HG03354 (cell line): ENCODE measurements around the gene SERPINA4.

Experiments
- ATAC-seq: cut with Tn5 transposase; IDR thresholded peaks from one replicate; pipeline ENCODE4 v1.9.1; 2021; ENCODE audit warnings: mild to moderate bottlenecking; ENCODE audit not compliant: unreplicated experiment, poor library complexity, severe bottlenecking

The SERPINA4 gene, protein sequence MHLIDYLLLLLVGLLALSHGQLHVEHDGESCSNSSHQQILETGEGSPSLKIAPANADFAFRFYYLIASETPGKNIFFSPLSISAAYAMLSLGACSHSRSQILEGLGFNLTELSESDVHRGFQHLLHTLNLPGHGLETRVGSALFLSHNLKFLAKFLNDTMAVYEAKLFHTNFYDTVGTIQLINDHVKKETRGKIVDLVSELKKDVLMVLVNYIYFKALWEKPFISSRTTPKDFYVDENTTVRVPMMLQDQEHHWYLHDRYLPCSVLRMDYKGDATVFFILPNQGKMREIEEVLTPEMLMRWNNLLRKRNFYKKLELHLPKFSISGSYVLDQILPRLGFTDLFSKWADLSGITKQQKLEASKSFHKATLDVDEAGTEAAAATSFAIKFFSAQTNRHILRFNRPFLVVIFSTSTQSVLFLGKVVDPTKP

DNA sequence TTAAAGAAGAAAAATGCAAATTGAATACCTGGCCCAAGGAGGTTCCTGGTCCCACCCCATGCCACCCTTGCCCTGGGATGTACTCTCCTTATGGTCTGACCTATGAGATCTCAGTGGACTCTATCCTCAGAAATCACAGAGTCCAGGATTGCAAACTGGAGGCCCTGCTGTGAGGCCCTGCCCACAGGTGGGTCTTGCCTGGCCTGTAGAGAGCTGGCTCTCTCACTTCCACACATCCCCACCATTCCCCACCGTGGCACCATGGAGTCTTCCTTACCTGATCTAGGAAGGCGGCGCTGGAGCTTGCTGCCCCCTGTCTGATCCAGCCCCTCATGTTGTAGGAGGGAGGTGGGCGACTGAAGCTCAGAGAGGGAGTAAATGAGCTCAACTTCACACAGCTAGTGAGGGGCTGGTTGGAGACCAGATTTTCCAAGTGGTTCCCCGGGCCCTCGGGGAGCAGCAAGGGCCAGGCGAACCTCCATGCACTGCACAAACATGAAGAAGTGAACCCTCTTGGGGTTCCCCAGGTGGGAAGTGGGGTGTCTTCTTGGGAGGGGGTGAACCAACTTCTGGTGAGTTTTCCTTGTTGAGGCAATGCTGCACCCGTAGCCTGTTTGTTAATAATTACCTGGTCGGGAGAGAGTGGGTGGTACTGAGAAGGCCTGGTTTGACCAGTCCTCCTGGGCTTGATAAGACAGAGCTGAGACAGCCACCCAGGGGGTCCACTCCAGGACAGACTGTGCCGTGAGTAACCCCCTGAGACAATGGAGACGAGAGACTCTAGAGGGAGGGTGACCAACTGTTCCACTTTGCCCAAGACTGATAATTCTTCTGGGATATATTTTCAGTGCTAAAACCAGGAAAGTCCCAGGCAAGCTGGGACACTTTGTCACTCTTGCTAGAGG, at the start of gene SERPINA4:
SERPINA4 (plus strand) TSS at position 692 of the 905 bp plus-strand sequence. CDS start 2,041 bp downstream, outside the sequence.
- ATAC-seq: no peak

DNA sequence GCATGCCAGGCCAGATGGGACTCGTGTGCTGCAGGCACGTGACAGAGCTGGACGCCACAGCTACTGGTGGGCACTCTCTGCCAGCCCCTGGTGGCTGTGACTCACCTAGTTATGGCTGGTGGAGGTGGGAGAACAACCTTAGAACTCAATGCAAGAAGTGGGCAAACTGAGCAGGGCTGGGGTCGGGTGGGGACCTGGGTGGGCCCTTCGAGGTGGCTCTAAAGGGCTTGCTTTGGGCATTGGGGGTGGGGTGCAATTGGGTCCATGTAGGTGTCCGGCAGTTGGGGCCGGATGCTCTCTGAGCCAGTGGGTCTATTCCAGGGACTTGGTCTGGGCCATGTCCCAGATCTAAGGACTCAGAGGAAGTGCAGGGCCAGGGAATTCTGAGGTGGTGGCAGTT, 46.9 kb upstream of the SERPINA4 start:
- no peak for ATAC-seq

DNA sequence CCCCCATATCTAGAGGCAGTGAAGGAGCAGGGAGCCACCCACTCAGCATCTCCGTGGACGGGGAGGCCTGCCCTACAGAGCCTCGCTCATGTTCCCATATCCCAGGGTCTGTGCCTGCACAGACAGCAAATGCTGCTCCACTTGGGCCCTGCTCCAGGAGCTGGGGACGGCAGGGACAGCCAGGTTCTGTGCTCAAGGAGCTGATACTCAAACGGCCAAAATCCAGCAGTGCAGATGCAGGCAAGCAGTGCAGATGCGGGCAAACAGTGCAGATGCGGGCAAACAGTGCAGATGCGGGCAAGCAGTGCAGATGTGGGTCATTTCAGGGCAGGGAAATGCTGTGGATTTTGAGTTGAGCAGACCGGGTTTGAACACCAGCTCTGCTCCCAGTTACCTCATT, 45.8 kb upstream of the SERPINA4 start:
- no peak for ATAC-seq

DNA sequence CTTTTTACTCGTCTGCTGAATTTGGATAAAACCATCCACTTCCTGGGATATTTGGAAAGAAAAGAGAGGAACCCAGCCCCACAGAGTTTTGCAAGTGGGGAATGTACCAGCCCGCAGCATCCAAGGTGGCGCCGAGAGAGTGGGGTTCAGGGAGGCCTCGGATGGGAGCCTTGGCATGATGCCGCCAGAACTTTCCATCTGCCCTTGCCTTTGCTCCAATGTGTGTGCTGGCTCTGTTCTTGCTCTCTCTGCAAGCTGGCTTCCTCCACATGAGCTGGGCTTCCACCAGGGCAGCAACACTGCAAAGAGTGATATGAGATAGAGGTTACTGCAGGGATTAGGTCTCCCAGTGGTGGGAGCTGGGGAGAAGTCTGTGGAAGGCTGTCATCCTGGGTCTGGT, 45.4 kb upstream of the SERPINA4 start:
- no peak for ATAC-seq

DNA sequence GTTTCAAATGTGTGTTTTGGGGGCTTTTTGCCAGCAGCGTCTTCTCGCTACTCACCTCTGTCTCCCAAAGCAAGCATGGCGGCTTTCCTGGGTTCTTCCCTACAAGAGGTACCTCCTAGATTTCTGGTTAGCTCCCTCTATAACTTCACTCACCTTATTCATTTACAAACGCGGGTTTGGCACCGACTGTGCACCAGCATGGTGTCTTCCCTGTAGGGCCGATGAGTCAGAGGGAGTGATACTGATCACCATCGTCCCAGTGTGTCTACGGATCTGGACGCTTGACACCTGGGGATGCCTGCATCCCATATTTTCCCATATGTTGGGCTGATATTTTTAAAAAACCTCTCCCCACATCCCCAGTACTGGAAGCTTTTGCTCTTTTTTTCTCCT, 44.0 kb upstream of the SERPINA4 start:
- no peak for ATAC-seq

DNA sequence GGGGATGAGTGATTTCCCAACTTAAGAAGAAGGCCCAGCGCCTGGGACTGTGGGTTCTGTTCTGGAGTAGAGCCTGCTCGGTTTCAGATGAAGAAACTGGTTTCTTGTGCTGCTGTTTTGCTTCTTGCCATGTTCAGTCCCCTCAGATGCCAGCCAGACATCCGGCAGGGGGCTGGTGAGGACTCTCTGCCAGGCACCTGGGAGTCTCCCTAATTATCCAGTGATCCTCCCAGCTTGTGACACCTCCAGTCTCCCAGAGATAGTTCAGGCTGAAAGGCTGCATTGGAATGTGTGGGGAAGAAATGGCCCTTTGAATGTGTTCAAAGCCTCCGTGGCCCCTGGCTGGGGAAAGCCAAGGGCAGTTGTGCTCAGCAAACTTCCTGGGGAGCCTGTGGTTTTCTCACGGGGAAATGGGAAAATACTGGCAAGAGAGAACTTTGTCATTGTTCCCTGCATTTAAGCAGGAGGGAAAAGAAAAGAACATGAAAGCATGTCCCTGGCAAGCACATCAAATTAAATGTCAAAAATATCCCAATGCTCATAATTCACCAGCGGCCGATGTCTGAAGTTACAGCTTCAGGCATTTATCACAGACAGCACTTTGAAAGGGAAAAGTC, 43.5 kb upstream of the SERPINA4 start:
- ATAC-seq: no peak

DNA sequence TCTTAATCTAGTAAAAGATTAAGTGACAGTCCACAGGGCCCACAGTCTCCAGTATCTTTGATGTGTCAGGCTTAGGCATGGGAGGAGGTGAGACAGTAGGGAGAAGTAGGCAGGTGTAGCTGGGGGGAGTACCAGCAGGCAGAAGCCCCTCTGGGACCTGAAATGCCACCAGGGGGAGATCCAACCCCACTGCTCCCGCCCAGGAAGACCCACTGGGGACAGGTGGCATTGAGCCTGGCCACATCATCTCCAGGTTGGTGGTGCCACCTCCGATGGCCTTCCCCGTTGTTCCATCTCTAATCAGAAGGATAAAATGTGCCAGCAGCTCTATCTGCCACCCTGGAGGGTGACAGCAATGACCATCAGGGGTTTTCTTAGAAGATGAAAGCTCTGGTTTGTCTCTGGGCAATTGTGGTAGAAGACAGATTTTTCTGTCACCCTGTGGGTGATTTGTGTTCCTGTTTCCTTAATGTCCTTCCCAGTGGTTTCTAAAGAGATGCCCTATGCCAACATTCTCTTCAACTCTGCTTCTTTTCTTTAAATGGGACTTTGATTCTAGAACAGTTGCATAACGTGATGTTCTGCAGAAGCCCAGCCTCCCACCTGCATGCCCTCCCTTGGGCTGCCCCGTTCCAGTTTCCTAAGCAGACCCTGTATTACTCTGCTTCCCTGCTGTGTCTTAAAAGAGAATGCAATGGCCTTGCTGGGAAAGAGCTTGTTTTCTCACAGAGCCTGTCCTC, 39.7 kb upstream of the SERPINA4 start:
- no peak for ATAC-seq

DNA sequence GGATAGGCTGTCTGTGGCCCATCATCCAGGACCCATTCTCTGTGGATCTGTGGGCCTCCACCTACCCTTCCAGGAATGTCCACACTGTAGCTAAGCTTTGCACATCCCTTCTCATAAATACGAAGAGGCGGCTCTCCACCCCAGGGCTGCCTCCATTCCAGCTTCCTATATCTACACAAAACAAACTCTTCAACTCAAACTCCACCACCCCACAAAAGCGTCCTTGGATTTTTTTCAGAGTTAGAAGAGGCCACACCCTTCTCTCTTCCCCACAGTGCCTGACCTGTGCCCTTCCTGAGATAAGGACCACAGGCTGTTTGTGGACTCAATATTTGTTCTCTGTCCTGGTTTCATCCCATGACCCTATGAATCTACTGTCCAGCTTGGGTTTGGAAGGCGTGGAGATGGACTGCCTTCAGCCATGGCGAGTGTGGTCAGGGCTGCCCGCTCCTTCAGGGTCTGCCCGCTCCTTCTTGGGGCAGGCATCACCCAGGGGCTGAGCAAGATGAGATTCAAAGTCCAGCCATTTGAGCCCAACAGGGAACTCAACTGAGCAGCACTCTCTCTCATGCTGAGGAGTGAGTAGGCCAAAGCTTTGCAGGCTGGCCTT, 39.0 kb upstream of the SERPINA4 start:
- ATAC-seq: no peak

DNA sequence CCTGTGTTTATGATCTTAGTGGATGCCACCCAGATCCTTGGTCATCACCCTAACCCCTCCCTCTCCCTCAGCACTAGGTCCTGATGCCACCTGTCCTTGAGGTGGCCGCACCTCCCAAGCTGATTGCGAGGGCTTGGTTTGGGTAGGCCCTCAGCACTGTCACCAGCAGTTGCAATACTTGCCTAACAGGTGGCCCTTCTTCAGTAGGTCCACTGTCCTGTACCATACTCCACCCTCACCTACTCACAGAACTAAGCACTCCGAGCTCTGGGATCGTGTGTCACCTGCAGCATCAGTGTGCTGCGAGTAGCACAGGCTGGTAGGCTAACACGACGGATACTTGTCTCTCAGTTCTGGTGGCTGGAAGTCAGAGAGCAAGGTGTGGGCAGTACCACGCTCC, 38.0 kb upstream of the SERPINA4 start:
- no peak for ATAC-seq

DNA sequence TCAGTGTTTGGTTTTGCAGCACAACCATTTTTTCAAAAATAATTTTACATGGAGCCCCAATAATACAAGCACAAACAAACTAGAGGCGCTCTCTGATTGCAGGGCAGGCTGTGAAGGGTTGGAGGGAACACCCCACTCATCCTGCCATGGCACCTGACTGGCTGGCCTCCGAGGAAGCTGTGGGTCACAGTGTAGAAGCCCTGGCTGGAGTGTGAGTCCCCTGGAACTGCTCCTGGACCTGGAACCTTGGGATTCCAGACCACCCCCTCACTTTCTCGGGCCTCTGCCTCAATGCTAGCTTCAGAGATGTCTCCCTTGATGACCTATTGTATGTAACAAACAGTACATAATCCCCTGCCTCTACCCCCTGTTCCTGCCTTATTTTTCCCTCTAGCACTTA, 37.1 kb upstream of the SERPINA4 start:
- no peak for ATAC-seq

DNA sequence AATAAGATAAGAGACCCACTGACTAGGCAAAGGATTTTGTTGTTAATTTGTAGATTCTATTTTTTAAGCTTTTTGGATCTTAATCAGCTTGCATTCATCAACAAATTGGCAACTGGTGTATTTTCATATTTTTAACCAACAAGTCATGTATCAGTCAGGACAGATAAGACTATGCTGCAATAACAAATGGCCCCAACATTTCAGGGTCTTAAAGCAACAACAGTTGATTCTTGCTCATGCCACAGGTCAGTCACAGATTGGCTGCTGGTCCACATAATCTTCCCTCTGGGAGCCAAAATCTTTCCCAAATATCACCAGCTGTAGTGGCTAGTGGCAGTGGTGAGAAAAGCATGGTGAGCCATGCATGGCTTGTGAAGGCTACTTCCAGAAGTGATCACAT, 30.1 kb upstream of the SERPINA4 start:
- ATAC-seq: no peak

DNA sequence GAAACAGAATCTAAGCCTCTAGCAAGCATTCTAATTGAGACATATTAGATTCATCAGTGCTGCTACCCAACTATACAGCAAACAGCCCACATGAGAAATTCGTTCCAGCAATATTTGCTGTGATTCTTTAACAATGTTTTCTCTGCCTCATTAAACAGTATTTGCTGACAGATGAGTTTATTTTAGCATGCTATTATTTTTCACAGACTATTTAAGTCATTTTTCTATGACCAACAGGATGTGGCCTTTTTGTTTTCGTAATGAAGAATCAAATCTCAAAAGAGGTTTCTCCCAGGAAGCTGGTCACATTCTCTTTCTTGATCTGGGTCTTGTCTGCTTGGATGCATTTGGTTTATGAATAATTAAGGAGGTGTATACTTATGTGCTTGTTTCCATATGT, 28.8 kb upstream of the SERPINA4 start:
- no peak for ATAC-seq

DNA sequence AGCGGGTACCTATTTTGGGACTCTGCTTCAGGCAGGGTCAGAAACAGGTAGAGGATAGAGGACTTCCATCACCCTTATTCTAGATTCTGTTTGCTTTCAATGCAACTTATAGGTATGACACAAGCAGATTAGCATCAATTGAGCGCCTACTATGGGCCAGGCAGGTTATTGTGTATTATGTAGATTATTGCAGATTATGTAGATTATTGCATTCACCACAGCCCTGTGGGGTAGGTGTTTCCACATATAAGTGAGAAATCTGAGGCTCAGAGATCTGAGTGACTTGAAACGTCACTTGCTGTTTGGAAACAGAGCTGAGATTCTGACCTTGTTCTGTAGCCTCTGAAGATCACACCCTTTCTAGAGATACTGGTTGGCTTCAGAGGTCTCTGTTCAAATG, 25.7 kb upstream of the SERPINA4 start:
- ATAC-seq: no peak

DNA sequence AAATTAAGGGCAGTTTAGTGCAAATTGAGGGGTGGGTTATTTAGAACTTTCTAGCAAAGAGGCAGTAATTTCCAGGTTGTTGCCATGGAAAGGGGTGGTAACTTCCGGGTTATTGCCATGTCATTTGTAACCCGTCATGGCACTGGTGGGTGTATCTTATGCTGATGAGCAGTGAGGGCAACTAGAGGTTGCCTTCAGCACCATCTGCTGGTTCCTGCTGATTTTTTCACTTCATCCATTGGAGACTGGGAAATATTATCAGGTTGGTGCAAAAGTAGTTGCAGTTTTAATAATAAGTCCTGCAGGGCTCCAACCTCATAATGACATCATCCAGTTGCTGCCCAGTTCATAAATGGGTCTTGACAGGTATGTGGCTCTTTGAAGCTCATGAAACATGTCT, 24.4 kb upstream of the SERPINA4 start:
- no peak for ATAC-seq

DNA sequence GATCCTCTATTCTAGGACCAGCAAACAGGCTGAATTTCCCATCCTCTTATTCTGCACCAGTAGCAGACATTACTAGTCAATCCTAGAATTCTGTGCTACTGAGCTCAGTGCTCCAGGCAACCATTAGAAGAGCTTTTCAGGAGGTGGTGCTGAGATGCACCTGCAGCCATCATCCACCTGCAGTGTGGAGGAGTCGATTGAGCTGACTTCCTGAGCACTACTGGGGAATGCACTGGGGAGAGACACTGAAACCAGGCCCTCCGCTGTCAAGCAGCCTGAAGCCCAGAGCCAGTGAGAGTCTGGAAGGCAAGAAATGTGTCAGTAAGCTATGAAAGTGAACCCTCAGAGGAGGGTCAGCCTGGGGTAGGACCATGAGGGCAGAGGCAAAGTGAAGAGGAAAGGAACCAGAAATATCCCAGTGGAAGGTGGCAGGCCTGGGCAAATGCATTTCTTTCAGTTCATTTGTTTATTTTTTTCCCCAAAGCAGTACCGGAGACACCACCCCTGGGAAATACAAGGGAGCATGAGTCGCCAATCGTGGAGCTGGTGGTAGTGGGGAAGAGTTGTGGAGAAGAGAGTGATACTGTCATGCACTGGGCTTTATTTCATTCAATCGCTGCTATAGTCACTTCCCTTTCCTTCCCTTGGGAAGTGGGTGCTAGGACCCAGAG, 23.0 kb upstream of the SERPINA4 start:
- no peak for ATAC-seq

DNA sequence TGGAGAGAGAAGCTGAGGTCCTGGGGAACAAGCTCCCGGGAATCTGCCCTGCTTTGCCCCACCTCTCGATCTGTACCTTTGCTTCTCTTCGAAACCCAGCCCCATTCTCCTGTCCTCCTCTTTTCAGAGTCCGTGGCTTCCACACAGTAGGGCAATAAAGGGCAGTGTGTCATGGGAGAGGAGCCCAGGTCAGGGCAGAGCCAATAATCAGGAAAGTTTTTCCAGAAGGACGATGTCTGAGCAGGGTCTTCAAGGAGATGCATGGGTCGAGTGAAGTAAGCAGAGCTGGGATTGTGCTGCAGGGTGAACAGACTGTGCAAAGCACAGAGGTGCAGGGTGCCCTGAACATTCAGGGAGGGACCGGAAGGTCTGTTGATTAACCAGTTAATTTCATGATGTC, 22.1 kb upstream of the SERPINA4 start:
- ATAC-seq: no peak

DNA sequence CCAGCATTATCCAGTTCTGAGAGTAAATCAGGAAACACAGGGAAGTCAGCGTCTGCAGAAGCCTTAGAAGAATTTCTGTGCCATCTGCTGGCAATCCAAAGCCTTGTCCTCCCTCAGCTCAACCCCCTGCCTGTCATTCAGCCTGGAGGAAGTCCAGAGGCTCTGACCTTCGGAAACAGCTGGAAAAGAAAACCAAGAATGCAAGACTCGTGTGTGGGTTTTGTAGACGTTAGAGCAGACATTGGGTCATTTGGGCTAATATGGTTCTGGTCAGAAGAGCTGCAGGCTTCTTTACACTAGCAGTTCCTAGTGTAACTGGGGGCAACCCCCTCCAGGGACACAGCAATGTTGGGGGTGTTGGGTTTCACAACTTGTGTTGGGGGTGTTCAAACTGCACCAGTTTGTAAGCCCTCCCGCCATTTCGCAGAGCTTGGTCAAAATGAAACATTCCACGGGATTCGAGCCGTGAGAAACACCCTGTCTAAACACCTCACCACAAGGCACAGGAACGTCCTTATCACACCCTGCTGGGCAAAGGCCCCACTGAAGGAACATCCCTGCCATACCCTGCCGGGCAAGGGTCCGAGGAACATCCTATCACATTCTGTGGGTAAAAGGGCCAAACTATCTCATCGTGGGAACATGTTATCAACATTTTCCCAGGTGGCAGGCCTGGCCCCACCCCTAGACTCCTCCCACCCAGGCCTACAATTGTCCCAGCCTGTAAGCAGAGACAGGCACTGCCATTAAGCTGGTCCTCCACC, 21.0 kb upstream of the SERPINA4 start:
- no peak for ATAC-seq
